GM19099 (cell line): ENCODE results near the gene MFGE8.

Source experiments
- POLR2A ChIP-seq: IDR thresholded peaks from 3 replicates; pipeline ENCODE4 v1.6.1; 2011; ENCODE audit warnings: low read depth; ENCODE audit not compliant: insufficient read length; ENCODE audit errors: extremely low read depth

MFGE8 gene

DNA sequence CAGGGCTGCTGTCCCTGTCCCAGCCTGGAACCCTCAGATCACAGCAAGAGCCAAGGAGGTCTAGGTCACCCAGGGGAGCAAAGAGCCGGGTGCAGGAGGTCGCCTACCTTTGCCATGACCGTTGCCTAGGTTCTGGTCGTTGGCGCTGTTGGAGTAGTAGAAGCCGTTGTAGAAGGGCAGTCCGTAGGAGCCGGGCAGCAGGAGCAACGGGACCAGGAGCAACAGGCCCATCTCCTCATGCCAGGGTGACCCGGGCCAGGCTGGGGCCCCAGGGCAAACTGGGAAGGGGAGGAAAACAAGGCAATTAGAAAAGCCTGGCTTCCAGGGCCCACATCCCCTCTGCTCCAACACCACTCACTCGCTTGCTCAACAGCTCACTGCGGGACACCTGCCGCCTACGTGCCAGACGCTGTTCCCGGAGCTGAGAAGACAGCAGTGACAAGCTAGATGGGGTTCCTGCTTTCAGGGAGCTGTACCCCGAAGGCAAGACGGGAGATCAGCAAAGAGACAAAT is 26.1 kb downstream of the MFGE8 start:
- TF ChIP-seq POLR2A: no peak

DNA sequence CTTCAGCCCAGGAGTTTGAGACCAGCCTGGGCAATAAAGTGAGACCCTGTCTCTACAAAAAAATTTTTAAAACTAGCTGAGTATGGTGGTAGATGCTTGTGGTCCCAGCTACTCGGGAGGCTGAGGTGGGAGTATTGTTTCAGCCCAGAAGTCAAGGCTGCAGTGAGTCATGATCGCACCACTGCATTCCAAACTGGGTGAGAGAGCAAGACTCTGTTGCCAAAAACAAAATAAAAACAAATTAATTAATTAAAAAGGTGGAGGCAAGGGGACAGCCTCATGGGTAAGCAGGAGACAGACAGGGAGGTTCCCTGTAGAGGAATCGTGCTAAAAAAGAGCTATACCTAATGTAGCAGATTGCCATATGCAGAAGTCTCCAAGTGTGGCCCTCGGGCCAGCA is 30.4 kb downstream of the MFGE8 start:
- TF ChIP-seq POLR2A: no peak

DNA sequence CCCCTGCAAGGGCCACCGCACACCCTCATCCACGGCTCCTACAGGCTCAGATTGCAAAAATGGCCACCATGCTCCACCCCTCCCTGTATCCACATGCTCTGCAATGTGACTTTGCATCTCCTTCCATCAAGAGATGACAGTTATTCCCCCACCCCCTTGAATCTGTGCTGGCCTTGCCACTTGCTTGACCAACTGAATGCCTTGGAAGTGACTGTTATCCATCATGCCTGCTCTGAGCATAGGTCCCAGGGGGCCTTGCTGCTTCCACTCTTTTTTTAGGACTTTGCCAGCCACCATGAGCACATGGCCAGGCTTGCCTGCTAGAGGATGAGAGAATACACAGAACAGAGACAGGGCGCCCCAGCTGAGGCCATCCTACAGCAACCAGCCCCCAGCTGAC is 31.4 kb downstream of the MFGE8 start:
- no peak for TF ChIP-seq POLR2A

GRCh38 chr15:88880944-88881740 is 32.0 kb downstream of the MFGE8 start:
- no peak for TF ChIP-seq POLR2A

- TF ChIP-seq POLR2A: no peak
These were observed 34.4 kb downstream of the MFGE8 start for GRCh38 chr15:88878720-88879184.

GRCh38 chr15:88877906-88878305 is 35.3 kb downstream of the MFGE8 start:
- no peak for TF ChIP-seq POLR2A

DNA sequence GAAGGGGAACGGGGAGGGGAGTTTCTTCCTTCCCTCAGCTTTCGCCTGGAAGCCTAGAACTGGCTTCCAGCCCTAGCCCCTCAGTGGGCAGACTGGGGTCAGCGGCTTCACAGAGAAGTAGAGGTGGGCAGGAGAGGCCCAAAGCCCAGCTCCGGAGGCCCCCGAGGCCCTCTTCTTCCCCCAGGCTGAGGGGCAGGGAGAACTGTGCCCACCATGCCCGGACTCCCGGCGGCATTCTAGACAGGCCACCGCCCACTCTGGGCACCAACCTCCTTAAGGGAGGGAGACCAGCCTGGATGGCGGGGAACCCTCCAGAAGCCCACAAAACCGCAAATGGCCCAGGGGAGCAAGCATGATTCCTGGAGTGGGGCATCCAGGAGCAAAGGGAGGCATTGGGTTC is 35.8 kb downstream of the MFGE8 start:
- TF ChIP-seq POLR2A: no peak

DNA sequence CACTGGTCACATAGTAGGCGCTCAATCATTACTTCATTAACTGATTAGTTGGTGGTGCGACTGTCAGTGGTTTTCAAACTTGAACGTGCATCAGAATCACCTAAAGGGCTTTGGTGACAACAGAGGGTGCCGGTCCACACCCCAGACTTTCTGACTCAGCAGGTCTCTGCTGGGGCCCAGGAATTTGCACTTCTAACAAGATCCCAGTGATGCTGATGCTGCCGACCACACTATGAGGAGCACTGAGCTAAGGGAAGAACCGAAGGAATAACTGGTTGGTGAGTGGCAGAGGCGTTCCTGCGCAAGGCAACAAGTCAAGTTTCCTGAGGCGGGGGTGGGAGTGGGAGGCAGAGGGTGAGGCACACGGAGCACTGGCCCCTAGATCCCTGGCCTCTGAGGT is 36.6 kb downstream of the MFGE8 start:
- no peak for TF ChIP-seq POLR2A

- TF ChIP-seq POLR2A: no peak
These were observed 38.5 kb downstream of the MFGE8 start for GRCh38 chr15:88874684-88875083.

DNA sequence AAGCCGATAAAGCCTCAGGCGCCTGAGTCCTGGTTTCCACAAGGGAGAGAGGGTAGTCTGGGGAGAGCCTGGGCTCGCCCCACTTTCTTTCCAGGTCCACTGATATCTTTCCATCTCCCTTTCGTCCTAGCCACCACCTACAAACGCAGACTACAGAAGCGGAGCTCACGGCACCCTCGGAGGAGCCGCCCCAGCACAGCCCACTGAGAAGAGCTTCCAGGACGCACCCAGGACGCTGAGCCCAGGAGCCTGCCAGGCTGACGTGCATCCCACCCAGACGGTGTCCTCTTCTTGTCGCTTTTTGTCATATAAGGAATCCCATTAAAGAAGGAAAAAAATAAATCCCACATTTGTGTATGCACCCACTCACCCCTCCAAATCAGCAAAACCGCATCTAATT is 38.9 kb downstream of the MFGE8 start:
- no peak for TF ChIP-seq POLR2A

GRCh38 chr15:88873786-88874185 is 39.4 kb downstream of the MFGE8 start:
- TF ChIP-seq POLR2A: no peak

- no peak for TF ChIP-seq POLR2A
These were observed 40.5 kb downstream of the MFGE8 start for GRCh38 chr15:88872706-88873105.

GRCh38 chr15:88872106-88872505 is 41.1 kb downstream of the MFGE8 start:
- TF ChIP-seq POLR2A: no peak

- no peak for TF ChIP-seq POLR2A
These were observed 41.9 kb downstream of the MFGE8 start for GRCh38 chr15:88871313-88871712.

- TF ChIP-seq POLR2A: no peak
These were observed 46.8 kb downstream of the MFGE8 start for GRCh38 chr15:88866295-88866881.

DNA sequence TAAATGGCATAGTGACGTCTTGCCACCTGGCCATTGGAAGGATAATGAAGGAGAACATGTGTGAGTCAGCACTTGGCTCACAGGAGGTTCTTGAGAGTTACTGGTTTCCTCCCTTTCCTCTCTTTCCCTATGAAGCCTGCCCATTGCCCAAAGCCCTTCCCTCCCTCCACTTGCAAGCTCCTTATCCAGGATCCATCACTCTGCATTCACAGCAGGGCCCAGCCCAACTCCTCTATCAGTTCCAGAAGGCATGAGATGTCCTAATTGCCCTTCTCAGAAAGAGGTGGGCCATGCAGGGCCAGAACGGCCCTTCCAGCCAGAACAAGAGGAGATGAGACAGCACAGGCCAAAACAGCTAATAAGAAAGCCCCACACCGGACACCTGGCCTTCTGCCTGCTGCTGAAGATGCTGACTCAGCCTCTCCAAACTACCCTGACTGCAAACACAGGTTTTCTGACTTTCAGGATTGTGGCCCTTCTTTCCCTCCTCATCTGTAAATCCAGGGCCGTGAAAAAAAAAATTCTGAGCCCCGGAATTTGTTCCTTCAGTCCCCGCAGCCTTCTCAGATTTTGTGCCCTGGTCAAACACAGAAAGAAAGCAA is 47.6 kb downstream of the MFGE8 start:
- TF ChIP-seq POLR2A: no peak

GRCh38 chr15:88864861-88865497 is 48.2 kb downstream of the MFGE8 start:
- no peak for TF ChIP-seq POLR2A
